Measurements from ENCODE around the gene STAP1.

The STAP1 gene

DNA sequence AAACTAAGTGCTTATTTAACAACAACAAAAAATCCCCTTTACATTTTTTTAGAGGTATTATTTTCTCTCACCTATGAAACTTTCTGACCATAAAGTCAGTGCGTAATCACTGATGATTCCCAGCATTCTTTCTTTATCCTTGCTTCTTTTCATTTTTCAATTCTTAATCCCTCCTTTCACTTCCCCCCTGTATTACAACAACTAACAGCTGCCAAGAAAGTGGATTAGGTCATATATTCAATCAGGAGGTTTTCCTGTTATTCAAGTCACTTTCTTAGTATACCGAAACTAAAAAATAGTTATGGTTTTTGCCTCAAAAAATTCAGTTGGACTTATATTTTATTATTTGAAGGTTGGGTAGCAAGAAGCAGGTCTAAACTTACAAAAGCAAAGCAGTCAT lies 2.1 kb upstream of the STAP1 start:
- no peak for DNase-seq (ENCODE audit: low read depth in 2 of 2)

DNA sequence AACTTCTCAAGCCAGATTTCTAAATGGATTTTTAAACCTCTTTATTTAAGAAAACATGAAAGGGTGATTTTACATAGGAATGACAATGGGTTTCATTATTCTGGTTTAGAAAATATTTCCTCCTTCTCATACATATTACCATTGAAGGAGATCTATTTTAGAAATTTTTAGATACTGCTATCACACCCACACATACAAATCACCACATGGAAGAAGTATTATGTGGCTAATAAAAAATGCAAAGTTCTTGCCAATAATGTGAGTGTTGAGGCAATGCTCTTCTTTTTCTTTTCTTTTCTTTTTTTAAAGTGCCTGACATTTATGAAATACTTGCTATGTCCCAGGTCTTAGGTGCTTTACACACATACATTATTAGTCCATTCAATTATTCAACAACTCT lies 6.8 kb downstream of the STAP1 start:
- no peak for DNase-seq (ENCODE audit: low read depth in 2 of 2)

DNA sequence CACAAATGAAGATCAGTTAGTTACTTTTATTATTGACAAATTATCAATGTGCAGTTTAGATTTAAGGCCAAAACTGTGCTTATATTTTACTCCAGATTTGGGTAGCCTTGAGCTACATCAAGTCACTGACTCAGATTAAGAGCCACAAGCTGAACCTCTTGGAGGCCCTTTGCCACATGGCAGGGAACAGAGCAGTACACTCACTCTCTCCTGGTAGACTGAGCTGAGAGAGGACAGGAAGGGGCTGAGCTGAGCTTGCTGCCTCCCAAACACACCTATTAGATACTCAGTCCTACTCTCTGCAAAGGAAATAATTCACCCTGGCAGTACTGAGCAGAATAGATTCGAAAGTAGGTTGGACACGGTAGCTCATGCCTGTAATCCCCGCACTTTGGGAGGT lies 7.8 kb downstream of the STAP1 start:
- no peak for DNase-seq (ENCODE audit: low read depth in 2 of 2)

DNA sequence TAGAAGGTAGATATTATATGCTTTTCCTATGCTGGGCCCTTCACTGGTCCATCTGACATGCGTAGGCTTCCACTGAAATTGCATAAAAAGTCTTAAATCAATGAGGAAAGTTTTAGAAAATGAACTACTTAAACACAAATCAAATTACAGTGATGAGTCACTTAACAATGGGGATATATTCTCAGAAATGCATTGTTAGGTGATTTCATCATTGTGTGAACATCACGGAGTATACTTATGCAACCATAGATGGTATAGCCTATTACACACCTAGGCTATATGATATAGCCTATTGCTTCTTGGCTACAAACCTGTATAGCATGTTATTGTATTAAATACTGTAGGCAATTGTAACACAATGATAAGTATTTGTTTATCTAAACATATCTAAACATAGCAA lies 10.3 kb downstream of the STAP1 start:
- DNase-seq (ENCODE audit: low read depth in 2 of 2), result no peak

DNA sequence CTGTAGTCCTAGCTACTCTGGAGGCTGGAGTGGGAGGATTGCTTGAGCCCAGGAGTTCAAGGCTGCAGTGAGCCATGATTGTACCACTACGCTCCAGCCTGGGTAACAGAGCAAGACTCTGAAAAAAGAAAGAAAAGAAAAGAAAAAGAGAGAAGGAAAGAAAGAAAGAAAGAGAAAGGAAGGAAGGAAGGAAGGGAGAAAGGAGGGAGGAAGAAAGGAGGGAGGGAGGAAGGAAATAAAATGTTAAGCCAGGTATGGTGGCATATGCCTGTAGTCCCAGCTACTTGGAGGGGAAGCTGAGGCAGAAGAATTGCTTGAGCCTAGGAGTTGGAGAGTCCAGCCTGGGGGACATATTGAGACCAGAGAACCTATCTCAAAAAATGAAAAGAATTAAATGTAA lies 12.0 kb downstream of the STAP1 start:
- DNase-seq (ENCODE audit: low read depth in 2 of 2), result no peak

DNA sequence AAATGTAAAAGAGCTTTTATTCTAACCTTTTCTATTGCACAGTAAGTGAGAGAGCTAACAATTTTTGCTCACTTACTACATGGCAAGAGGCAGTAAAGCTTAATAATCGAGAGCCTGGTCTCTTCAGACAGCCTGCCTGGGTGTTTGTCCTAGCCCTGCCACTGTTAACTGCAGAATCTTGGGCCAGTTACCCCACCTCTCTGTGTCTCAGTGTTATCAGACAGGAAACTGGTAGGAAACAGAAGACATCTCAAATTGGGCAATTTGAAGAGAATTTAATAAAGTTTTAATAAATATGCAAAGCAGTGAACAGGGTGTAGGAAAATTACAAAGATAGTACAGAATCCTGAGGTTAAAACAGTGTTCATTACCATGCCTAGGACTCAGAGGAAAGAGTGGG lies 13.4 kb downstream of the STAP1 start:
- no peak for DNase-seq (ENCODE audit: low read depth in 2 of 2)

DNA sequence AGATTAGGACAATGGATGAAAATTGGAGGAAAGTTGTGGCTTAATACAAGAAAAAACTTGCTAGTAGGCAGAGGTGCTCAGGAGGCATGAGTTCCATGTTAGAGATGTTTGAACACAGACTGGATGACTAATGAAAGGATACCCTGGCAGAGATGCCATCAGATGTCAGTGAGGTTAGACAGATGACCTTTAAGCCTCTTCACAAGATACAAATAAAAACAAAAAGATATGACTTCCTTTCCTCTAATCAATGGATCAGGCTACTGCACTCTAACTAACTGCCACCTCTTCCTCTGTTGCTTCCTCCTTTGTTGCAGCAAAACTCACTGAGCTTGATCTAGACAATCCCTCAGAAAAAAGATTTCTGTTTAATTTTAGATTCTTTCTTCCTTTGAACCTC lies 14.7 kb downstream of the STAP1 start:
- no peak for DNase-seq (ENCODE audit: low read depth in 2 of 2)

DNA sequence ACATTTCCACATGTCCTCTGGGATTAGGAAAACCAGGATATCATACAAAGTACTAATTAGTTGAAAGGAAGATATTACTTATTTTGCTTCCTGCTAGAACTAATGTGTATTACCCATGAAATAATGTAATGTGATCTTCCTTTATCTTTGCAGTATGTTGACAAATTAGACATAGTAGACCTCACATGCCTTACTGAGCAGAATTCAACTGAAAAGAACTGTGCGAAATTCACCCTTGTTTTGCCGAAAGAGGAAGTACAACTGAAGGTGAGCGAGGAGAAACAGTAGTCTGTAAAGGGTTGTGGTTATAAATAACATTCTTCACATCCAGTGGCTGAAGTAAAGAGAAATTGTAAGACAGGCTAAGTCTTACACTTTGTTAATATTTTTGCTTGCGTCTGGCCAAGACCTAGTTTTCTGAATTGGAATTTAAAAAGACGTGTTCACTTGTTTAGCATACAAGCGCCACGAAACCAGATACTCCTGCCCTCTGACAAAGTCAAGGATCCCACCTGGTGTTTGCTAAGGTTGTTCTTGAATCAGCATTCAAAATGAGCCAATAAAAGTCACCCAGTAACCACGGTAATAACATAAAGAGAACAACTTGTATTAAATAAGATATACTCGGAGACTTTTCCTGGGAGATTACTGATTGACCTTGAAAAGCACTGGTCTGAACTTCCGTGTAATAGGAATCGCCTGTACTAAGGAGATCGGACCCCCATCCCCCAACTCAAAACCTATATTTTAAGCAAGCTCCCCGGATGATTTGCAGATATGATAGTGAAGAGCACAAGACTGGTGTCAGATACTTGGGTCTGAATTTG lies 16.9 kb downstream of the STAP1 start:
- DNase-seq (ENCODE audit: low read depth in 2 of 2), result no peak

DNA sequence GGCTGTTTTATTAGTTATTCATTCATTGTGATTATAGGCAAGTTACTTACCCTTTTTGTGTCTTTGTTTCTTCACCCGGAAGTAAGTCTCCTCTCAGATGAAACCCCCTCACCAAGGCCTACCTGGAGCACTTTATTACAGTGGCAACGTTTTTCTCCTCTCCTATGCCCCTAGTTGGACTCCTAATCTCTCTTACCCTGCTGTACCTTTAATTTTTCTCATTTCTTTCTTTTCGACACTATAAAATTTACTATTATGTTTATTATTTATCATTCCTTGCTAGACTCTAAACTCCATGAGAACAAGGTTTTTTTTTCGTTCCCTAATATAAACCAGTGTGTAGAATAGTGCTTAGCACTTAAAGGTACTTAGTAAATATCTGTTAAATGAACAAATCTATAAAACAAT lies 17.5 kb downstream of the STAP1 start:
- DNase-seq (ENCODE audit: low read depth in 2 of 2), result no peak

DNA sequence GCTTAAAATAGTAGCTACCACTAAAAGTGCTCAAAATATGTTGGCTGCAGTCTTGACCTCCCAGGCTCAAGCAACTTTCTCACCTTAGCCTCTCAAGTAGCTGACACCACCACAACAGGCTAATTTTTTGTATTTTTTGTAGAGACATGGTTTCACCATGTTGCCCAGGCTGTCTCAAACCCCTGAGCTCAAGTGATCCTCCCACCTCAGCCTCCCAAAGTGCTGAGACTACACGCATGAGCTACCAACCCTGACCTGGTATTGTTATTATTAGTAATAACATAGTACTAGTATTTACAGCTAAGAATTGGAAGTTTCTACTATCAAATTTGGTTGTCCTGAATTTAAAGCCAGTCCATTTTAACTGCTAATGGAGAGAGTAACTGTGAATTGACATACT lies 18.0 kb downstream of the STAP1 start:
- no peak for DNase-seq (ENCODE audit: low read depth in 2 of 2)

DNA sequence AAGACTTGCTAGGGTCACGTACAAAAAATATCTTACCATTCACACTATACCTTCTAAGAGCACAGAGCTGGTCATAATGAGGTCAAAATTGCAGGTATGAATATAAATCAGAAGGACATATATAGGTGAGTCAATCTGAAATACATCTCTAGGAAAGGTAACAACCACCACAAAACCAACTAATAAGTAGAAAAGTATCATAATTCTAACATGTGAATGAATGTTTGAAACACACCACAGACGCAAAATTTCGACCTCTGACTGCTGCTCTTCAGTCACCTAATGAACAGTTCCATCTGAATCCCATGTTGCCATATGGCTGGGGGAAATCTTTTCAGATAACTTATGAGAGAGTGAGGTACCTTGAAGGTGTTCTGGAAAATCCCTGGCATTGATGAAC lies 22.1 kb downstream of the STAP1 start:
- DNase-seq (ENCODE audit: low read depth in 2 of 2), result no peak

DNA sequence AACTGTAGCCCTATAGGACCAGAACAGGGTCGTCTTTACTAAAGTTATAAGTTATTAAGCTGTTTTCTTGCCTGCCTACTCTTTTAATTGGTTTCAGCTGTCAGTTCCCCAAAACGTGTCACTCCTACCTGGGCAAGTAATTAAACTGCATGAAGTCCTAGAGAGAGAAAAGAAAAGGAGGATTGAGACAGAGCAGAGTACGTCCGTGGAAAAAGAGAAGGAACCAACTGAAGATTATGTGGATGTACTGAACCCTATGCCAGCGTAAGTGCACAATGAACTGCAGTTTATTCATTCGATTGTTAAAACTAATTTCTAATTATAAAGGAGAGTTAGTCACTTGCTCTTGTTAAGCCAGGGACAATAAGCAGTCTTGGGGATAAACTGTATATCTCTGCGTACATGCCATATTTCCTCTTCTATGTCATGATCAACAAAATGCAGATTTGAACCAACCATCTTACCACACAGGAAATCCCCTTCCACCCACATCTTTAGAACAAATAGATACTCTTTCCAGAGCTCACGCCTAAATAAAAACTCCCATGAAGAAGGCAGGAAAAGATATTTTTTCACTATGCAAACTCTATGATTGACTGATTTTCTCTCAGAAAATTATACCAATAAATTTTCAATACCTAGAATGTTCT lies 22.8 kb downstream of the STAP1 start:
- no peak for DNase-seq (ENCODE audit: low read depth in 2 of 2)

DNA sequence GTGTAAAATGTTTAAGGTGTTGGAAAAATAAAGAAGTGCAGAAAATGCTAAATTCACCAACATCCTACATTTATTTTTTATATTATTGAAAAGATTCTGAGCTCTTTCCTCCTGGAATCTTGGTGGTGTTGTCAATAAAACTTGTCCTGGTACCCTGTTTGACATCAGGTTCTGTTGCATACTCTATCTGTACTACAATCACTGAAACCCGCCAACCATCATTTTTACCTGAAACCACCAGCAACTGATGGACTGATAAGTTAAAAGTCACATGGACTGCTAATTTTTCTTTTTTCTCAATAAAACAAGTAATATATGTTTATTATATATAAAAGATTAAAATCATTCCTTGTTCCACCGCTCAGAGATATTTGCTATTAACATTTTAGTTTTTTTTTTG lies 23.4 kb downstream of the STAP1 start:
- no peak for DNase-seq (ENCODE audit: low read depth in 2 of 2)

DNA sequence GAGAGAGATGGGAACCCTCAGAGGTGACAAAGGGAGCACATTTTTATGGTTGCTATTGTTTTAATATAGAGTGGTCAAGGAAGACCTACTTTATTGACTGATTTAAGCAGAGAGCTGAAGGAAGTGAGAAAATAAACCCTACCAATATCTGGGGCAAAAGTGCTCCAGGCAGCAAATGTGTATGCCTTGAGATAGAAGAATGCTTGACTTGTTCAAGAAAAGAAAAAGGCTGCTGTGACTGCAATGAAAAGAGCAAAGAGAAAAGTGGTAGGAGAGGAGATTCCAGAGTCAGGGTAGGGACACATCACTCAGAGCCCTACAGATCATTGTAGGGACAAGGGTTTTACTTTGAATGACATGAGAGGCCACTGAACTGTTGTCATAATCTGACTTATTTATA lies 26.0 kb downstream of the STAP1 start:
- DNase-seq (ENCODE audit: low read depth in 2 of 2), result no peak

DNA sequence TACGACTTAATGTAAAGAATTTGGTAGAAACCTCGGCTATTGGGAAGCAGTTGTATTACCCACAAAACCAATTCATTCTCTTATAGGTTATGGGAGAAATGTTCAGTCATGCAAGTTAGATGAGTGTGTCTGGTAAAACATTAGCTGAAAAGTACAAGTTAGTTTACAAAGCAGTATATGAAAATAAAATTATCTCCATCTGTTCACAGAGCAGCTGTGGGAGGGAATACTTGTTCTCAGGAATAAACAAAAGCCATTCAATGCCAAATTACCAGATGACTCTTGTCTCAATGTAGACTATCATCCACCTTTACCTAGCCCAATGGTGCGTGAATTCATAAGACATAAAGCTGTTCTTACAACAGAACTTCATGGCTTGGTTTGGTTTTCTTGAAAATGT lies 28.6 kb downstream of the STAP1 start:
- DNase-seq (ENCODE audit: low read depth in 2 of 2), result no peak

DNA sequence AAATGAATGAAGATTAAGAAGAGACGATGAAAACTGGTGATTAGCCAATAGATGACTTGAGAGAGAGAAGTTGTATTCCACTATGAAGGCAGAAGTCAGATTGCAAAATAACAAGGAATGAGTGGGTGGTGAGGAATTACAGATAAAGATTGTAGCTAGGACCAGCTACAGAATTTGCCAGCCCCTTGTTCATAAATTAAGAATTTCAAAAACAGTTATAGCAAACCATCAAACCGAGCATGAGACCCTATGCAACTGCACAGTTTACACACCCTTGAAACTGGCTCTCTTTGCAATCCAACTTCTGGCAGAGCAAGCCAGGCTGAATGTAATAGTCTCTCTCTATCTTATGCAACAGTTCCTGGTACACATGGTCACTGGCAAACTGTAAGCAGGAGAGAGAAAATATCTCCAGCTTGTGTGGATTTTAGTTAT lies 35.2 kb downstream of the STAP1 start:
- DNase-seq (ENCODE audit: low read depth in 2 of 2), result no peak

DNA sequence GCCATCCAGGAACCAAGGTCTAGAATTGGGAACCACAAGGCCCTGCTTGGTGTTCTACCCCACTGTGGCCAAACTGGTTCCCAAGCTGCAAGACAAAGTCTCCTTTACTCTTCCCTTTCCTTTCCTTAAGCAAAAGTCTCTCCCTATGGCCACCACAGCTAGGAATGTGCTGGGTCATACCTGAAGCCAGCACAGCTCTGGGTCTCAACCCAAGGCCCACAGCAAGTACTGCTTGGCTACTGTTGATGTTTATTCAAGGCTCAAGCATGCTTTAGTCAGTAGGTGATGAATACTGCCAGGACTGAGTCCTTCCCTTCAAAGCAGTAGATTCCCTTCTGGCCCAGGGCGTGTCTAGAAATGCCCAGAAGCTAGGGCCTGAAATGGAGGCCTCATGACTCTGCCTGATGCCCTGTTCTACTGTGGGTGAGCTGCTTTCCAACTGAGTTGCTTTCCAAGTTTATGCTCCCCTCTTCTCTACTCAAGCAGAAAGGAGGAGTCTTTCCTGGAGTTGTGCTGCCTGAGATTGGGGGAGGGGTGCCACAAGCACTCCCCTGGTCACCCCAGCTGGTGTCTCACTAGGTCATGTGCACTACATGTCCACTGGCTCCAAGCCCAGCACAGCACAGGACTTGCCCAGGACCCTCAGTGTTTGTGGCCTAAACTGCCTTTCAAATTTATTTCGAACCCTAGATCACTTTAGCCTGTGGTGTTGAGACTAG lies 44.9 kb downstream of the STAP1 start:
- no peak for DNase-seq (ENCODE audit: low read depth in 2 of 2)

DNA sequence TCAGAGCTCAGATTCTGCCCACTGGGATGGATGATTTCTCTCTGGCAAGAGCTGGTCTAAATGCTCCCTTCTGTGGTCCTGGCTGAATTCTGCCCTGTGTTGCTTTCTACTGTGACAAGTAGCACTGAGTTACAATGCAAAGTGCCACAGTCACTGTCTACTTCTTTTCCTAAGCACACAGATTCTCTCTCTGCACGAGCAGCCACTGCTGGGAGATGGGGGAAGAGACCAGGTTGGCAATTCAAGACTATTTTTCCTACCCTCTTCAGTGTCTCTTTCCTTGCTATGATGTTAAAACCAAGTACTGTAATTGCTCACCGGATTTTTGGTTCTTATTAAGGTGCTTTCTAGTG lies 45.5 kb downstream of the STAP1 start:
- no peak for DNase-seq (ENCODE audit: low read depth in 2 of 2)

DNA sequence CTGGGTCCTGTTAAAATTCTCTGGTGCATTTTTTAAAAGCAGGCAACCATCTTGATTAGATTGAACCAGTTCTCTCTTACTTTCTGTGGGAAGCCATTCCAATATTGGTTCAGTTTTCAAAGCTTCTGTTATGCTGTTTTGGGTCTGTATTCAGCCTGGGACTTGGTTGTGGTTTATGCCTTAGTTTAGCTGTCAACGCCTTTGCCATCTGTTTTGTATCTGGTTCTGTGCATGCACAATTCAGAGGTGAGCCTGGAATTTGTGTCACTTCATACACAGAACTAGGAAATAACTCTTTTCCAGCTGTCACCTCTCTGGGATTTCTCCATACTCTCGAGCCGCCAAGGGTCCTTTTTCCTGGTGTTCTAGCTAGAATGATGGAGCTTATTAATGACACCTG lies 46.2 kb downstream of the STAP1 start:
- no peak for DNase-seq (ENCODE audit: low read depth in 2 of 2)

DNA sequence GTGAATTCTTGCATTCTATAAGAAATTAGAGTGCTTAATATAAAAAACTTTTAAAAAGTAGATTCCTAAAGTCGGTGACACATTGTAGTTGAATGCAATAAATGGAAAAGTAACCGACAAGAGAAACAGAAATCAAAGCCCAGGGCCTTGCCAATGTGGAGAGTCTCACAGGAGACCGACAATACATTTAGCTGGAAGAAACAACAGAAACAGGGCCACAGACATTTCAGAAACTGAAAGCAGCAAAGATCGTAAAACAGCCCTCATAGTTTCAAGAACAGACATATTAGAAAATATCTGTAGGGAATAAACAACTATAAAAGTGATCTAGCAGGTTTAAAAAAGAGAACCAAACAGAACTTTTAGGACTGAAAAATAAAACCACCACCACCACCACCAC lies 49.5 kb downstream of the STAP1 start:
- DNase-seq (ENCODE audit: low read depth in 2 of 2), result no peak

DNA sequence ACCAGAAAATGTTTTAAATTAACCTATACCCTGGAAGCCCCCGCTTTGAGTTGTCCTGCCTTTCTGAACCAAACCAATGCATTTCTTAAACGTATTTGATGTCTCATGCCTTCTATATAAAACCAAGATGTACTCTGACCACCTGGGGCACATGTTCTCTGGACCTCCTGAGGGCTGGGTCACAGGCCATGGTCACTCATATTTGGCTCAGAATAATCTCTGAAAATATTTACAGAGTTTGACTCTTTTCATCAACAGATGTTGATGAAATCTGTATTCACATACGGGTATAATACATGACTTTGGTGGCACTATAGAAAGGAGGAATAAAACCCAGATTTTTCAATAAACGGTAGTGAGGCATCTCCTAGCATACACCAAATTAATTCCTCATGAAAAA lies 55.7 kb downstream of the STAP1 start:
- no peak for DNase-seq (ENCODE audit: low read depth in 2 of 2)

DNA sequence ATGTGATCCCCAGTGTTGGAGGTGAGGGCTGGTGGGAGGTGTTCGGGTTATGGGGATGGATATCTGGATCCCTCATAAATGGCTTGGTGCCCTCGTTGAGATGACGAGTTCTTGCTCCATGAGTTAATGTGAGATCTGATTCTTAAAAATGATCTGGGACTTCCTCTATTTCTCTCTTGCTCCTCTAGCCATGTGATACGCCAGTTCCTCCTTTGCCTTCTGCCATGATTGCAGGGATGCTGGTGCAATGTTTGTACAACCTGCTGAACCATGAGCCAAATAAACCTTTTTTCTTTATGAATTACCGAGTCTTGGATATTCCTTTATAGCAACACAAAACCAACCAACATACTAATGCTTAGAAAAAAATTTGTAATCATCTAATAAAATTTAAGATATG lies 56.6 kb downstream of the STAP1 start:
- DNase-seq (ENCODE audit: low read depth in 2 of 2), result no peak

DNA sequence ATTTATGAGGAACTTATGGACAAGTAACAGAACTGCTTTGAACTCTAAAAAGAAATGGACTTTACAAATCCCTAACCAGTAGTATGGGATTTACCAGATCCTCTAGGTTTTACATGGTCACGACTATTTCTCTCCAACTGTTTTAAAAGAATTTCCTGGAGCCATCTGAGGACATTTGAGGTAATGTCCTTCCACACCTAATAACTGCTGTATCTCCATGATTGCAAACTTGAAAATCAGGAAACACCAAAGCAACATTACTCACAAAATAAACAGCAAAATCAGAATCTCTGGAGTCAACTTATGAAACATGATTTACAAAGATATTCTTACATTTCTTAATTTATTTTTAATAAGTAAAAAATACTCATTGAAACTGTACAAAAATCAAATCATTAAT lies 58.0 kb downstream of the STAP1 start:
- DNase-seq (ENCODE audit: low read depth in 2 of 2), result no peak

Data from stimulated activated CD4-positive, alpha-beta T cell treated with anti-CD3 and anti-CD28 coated beads, Interleukin-15, amount 100 ng/mL, for 48 hours (primary cell).